GM21619 (cell line): Measurements from ENCODE around the gene C20orf144.

ENCODE experiments used
- ATAC-seq: cut with Tn5 transposase; IDR thresholded peaks from one replicate; pipeline ENCODE4 v1.9.1; 2021; ENCODE audit not compliant: unreplicated experiment

The C20orf144 gene

DNA sequence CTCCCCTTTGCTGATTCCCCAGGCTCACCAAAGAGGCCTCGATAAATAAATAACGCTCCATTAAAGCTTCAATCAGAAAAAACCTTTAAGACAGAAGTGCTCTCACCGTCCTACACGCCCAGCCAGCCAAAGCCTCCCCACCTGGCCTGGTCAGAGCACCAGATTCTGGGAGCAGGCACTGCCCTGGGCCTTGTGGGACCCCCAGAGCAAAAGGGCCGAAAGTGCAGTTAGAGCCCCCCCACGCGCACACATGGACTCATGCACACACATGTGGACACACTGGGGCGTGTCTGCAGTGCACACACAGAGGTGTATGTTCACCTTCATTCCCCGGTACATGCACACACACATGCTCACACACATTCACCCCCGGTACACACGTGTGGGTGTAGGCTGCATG is 14.0 kb downstream of the C20orf144 start:
- ATAC-seq, result no peak

DNA sequence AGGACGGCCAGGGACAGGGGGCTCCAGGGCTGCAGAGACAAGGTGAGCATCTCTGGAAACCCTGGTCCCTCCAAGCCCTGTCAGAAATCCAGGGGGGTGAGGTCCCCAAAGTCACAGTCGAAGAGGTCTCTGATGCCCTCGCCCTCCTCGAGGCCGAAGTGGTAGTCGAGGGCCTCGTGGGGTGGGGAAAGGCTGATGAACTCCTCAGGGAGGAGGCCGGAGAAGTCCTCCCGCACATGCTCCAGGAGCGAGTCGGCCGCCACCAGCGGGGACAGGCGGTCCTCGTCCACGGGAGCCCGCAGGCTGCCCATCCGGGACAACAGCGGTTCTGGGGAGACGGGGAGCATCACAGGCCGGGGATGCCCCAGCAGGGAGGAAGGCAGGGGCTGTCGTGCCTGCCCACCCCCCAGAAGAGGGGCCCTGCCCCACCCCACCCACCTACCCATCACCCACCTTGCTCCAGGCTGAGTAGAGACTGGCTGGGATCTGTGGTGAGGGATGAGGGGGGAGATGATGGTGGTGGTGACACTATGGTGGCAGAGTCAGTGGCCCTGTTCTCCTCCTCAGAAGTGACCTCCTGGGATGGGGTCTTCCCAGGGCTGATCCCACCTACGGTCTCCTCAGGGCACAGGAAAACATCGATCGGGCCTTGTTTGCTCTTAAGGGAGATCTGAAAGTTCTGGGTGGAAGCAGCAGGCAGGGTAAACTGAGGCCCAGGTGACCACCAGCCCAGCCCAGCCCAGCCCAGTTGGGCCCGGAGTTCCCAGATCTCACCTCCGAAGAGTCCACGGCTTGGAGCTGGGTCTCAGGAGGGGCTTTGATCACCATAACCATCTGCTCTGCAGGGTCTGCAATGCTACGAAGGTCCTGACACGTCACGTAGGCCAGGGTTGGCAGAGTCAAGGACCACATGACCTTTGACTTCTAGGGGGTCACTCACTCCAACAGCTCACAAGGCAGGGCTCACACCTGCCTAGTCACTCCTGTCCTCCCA is 14.8 kb downstream of the C20orf144 start:
- ATAC-seq, result no peak

DNA sequence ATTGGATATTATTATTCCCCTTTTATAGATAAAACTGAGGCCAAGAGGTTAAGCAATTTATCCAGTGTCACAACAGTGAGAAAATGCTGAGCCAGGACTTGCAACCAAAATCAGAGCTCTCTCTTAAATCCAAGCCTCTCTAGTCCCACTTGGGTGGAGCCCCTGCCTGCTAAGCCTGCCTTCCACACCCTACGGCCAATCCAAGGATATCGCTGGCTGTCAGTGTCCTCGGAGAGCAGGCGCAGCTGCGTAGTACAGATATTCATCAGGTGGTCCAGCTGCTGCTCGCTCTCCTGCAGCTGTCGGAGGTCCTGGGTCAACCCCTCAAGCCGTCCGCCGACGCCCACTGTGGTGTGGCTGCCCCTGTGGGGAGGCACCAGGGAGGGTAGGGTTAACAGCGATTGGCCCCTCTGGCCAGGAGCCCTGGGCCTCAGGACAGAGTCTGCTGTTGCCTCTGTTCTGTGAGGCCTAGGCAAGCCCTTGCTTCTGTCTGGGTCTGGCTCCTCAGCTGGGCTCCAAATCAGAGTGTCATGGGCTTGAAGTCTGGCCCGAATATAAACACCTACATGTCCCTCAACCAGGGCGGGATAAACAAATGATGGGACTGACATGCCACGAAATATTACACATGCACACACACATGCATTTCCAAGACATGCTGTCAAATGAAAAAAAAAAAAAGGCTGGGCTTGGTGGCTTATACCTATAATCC is 16.0 kb downstream of the C20orf144 start:
- no peak for ATAC-seq

DNA sequence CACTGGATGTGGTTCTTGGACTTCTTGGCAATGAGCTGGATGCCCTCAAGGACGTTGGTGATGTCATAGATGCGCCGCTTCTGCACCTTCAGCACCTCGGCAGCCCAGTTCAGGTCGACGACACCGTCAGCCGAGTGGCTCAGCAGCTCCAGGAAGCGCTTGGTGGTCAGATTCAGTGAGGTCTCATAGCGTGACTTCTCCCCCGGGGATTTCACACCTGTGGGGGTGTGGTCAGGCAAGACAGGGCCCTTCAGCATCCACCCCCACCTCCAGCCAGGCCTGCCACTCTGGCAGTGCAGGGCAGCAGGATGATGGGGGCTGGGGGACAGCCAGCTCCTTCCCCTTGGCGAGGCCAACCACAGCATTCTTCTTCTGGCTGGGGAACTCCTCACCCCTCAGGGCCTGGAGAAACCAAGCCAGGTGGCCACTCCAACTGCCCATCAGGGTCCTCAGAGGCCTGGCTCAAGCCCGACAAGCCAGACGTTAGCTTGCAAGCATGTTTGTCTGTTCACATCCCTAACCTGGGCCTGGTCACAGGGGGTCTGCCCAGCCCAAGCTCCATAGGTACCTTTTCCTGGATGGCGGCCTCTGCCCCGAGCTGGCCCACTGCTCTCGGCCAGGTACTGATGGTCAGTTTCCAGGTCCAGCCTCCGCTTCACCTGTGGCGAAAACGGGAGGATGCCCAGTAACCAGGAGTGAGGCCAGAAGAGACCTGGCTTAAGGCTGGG is 17.8 kb downstream of the C20orf144 start:
- peak; percentile 63 for ATAC-seq

DNA sequence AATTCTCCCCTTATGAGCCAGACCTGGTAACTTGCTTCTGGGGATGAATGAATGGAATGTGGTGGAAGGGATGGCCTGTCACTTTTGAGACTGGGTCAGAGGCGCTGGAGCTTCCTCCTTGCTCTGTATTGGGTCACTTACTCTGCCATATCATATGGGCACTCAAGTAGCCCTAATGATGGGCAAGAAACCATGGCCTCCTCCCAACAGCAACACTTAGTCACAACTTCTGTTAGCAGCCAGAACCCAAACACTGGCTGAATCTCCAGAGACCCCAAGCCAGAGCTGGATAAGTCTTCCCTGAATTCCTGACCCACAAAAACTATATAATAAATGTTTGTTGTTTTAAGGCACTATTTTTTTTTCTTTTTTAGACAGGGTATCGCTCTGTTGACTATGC is 18.6 kb downstream of the C20orf144 start:
- ATAC-seq, result no peak

DNA sequence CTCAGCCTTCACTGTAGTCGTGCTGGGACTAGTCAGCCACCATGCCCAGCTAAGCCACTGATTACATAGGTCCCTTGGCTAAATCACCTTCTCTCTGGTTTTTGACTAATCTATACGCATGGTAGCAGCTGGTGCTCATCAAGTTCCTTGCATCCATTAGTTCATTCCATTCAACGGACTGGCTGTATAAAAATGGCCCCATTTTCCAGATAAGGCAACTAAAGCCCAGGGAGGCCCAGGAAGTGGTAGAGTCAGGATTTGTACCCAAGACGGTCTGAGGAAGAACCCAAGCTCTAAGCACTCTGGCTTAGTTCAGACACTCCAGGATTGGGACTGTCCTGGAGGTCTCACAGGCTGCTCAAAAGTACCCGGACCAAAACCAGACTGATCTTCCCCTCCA is 19.2 kb downstream of the C20orf144 start:
- ATAC-seq, result no peak

DNA sequence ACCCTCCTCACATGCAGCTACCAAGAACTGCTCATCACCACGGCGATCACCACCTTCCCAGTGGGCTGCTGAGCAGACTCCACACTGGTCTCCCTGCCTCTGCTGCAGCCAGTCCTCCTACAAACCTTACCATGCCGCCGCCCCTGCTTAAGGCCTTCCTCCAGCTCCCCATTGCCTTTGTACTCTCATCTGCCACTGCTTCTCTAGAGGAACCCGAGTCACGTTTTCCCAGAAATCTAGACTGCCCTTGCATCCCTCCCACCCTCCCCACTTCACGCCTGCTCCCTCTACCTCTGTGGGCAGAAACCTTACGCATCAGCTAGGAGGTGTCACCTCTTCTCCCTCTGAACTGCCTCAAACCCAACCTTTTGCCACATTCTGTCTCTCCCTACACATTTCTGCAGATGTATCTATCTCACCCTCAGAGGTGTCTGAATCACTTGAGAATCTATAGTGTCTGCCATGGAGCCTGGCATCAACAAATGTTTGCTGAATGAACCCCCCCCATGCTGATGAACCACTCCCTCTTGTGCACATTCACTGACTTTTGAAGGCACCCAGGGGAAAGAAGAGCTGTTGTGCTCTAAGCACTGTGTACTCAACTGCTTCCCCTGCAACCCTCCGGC is 19.7 kb downstream of the C20orf144 start:
- ATAC-seq, result no peak

DNA sequence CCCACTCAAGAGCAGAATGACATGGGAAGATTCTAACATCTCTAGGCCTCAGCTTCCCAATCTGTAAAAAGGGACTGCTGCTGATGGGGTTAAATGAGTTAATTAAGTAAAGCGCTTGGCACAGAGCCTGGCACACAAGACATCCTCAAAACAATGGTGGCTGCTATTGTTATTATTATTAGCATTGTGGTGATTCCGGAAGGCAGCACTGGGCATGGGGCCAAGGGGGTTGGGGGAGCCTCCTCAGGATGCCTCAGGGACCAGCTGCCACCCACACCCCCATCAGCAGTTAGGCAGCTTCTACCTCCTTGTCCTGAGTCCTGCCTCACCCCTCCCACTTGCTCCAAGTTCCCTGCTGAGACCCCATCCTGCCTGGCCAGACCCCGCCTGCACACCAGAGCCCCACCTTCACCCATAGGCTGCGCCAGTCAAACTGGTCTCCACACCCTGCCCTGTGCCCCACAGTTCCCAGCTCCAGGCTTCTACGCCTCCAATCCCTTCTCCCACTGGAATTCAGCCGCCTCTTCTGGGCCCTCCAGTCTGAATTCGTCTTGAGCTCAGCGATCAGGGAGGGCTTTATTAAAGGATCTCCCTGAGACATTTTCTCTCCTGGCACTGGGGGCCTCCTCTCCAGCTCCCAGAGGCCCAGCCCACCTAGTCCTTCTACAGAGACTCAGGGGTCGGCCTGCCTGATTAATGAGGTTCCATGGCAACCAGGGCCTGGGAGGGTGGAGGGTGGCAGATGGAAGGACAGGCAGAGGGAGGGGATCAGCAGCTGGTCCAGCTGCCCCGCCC is 22.6 kb downstream of the C20orf144 start:
- ATAC-seq, result no peak

DNA sequence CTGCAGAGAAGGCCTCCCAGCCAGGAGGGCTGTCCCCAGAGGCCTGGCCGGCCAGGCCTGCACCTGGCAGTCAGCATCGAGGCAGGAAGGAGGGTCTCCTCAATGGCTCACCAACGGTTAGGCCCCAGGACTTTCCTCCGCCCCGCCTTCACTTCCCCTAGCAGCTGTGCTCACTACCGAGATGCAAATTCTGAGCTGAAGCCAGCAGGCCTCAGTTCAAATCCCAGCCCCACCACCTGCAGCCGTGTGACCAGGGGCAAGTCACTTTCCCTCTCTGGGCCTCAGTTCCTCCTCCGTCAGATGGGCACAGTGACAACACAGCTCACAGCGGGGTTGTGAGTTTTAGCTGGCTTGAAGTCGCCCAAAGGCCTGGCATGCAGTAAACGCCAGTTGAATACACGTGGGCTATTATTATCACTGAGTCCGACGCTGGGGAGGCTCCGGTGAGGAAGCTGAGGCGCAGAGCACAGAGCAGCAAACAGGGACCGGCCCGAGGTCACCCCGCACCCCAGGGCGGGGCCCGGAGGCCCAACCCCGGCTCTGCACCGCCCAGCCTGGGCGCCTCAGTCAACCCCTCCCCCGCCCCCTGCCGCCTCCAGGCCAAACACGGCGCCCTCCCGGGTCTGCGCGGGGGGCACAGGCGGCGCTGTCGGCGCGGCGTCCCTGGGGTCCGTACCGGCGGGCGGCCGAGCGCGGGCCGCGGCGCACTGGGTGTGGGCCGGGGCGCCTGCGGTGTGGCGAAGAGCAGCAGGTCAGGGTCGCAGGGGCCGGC is 23.4 kb downstream of the C20orf144 start:
- peak; percentile 38 for ATAC-seq

DNA sequence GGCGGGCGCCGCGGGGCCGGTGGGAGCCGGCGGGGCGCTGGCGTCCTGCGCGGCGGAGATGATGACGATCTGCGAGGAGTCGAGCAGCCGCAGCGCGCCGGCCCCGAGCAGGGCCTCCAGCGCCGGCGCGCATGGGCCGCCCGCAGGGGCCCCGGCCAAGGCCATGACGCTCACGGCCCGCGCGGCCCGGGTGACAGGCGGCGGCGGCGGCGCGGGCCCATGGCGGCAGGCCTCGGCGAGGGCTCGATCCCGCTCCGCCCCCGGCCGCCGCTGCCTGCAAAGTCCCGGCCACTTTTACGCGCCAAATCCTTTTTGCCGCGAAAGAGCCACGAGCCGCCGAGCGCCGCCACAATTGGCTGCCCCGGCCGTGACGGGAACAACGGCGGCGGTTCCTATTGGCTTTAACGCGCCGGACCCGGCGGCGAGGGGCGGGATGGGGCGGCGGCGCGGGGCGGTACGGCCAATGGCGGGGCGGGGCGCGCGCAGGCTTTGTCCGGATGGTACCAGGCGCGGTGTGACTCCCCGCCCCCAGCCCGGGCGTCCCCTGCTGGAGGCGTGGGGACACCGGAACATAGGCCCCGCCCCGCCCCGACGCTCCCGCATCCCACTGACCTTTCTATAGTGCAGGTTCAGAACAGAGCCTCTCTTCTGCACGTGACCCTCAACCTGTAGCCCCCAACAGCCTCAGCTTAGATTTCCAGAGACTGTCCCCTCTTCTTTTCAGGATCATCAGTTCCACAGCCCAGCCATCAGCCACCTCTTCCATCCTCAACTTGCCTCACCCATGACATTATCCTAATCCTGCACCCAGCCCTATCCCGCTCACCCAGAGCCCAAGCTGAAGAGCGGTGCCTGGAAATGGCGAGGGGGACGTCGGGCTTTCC is 24.2 kb downstream of the C20orf144 start, which contains the start of gene E2F1:
Gene E2F1, minus strand, starts transcription at position 286 of the 884 bp plus-strand sequence. Its CDS starts 121 bp downstream, at position 165.
- ATAC-seq, result peak; percentile 68

DNA sequence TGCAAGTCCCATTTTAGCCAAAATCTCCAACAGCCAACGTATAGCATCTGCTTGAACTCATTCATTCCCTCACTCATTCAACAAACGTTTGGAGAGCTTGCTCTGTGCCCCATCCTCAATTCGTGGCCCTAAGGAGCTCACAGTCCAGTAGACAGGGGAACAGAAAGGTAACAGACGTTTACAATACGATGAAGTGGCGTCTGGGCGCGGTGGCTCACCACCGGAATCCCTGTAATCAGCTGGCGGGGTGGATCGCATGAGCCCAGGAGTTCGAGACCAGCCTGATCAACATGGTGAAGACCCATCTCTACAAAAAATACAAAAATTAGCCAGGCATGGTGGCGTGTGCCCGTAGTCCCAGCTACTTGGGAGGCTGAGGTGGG is 24.8 kb downstream of the C20orf144 start:
- no peak for ATAC-seq

DNA sequence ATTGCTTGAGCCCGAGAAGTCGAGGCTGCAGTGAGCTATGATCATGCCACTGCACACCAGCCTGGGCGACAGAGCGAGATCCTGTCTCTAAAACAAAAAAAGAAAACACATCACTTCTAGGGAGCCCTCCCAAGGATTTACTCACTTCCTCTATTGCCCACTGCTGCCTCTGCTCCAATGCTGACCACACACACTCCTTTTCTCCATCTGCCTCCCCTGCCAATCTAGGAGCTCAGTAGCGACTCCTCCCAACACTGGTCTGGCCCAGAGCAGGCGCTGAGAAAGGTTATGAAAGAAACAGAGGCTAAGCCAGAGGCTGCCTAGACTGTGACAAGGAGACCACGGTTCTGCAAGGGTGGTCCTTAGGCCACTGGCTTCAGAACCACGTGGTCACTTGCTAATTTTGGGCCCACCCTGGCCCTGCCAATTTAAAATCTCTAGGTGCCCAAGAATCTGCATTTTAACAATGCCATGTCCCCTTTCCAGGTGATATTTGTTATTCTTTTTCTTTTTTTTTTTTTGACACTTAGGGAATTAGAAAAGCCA is 25.3 kb downstream of the C20orf144 start:
- ATAC-seq, result no peak

DNA sequence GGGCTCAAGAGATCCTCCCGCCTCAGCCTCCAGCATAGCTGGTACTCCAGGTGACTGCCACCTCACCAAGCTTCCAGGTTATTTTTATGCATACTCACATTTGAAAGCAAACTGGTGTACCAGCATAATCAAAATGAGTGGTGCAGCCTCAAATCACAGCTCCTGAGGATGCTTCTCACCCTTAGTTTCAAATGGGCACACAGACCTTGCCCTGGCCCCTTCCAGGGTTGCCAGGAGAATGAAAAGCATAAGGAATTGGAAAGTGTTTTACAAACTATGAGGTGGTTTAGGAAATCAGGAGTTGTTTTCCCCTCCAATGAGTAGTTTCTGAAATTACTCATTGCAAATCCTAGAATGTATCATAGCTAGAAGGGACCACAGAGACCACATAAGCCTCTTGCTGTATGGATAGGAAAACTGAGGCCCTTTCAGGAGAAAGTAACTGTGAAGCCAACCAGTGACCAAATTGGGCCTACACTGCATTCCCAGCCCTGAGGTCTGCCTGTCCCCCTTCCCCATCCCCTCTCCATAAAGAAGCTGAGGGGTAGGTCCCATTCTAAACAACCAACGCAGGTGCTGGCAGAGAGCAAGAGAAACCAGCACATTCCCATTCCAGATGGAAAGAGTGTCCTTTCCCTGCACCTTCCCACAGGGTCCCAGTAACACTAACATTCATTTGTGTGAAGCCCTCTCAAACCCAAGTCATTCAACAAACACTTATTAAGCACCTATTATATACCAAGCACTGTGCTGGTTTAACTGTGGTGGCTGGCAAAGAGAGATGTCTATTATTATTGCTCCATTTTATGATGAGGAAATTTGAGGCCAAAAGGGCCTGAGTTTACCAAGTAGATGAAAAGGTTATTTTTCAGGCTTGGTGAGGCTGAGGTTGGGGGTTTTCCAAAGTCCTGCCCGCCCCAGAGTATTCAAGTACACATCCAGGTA is 26.1 kb downstream of the C20orf144 start:
- no peak for ATAC-seq

DNA sequence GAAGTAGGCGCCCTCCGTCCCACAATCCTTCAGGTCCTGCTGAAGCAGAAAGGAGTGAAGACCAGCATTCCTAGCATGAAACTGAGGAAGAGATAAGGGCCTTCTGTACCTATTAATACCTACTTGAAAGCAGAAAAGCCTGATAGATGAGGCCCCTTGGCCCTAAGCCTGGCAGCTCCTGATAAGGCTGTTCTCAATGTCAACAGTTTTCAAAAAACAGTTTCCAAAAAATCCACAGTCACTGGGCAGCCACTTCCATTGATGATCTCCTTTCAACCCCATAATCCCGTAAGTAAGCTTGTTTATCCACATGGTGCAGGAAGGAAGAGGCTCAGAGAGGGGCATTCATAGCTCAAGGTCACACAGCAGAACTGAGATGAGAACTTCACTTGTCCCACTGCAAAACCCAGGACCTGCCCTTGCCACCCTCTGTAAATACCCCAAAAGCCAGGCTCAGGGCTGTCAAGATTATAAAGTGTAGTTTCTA is 26.9 kb downstream of the C20orf144 start:
- ATAC-seq, result no peak

DNA sequence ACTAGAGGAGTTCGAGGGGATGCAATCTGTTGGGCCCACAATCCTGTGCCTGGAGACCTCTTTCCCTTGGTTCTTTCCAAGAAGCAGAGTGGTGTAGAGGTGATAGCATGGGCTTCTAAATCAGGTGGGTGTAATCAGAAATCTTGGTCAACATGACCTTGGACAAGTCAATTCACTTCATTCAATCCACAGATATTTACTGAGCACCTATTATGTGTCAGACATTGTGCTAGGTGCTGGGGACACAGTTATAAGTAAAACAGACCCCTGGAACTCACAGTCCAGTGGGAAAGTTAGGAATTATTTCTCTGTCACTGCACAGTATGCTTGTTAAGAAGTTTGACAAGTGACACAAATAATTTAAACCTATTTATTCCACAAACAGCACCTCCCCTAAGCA is 27.4 kb downstream of the C20orf144 start:
- ATAC-seq, result no peak

DNA sequence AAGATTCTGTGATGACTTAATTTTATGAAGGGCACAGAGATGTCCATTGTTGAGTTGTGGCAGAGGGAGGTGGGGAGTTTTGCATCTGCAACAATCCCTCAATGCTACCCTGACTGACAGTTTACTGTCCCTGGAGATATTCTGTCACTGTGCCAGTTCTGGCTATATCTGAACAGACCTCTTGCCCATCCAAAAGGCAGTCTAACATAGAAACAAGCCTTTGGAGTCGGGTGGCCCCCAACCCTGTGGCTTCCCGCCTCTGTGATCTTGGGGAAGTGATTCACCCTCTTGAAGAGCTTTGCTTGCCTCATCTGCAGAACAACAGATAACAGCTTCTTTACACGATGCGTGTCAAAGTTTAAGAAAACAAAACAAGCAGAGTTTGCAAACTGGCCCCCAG is 27.8 kb downstream of the C20orf144 start:
- no peak for ATAC-seq

DNA sequence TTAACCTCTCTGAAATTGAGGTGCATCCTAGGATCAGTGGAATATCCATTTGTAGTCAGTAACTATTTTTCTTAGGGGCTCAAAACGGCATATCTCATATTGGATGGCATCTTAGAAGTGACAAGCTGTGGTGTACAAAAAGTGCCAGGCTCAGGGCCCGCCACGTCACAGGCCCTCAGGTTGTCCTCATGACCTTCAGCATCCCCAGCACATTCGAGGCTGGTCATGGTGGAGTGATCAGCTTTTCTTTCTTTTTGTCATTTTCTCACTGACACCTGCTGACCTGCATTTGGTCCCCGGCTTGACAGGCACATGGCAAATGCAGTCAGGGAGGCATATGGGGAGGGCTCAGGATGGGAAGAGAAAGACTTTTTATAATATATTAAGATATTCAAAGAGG is 31.2 kb downstream of the C20orf144 start:
- no peak for ATAC-seq
